Spleen (tissue), 11 donors: ENCODE measurements around the gene AGMO. TPM values are rescaled to one million over a fixed set of nuclear protein-coding genes. Genes with fewer than 3 reads are reported as not detected.

Experiments used
- DNase-seq: peaks from one replicate; pipeline ENCODE4 v3.0.0-alpha.2; 2020
- H3K27ac ChIP-seq, 8 donors: fragments of 200-600 bp; sonication (generic) in 7 of 8; 1 replicate in 4 of 8; 2 replicates in 4 of 8; pipeline versions ENCODE4 v1.5.0 to v1.8.0; 2016 to 2021; ENCODE audit warnings: inconsistent platforms in 4 of 8, mild to moderate bottlenecking in 4 of 8, moderate library complexity in 1 of 8
- H3K27me3 ChIP-seq, 7 donors: fragments of 200-600 bp; sonication (generic) in 6 of 7; replicated peaks in 1 of 7; 1 replicate in 4 of 7; 2 replicates in 3 of 7; pipeline versions ENCODE4 v1.5.0 to v1.8.0; 2016 to 2021; ENCODE audit warnings: inconsistent platforms in 3 of 7, mild to moderate bottlenecking in 1 of 7
- H3K36me3 ChIP-seq, 6 donors: fragments of 200-600 bp; sonication (generic) in 5 of 6; 1 replicate in 4 of 6; 2 replicates in 2 of 6; pipeline versions ENCODE4 v1.5.0 to v1.8.0; 2016 to 2021; ENCODE audit warnings: inconsistent platforms in 2 of 6
- H3K4me1 ChIP-seq, 6 donors: fragments of 200-600 bp; sonication (generic) in 5 of 6; 1 replicate in 3 of 6; 2 replicates in 3 of 6; pipeline versions ENCODE4 v1.5.0 to v1.8.0; 2016 to 2021; ENCODE audit warnings: inconsistent platforms in 3 of 6
- H3K4me3 ChIP-seq, 8 donors: fragments of 200-600 bp; sonication (generic) in 7 of 8; 1 replicate in 4 of 8; 2 replicates in 4 of 8; pipeline versions ENCODE4 v1.5.0 to v1.8.0; 2016 to 2021; ENCODE audit warnings: inconsistent platforms in 4 of 8, mild to moderate bottlenecking in 4 of 8, moderate library complexity in 2 of 8
- H3K9me3 ChIP-seq, 8 donors: fragments of 200-600 bp; sonication (generic) in 7 of 8; 1 replicate in 4 of 8; 2 replicates in 4 of 8; pipeline versions ENCODE4 v1.5.0 to v1.8.0; 2016 to 2021; ENCODE audit warnings: inconsistent platforms in 4 of 8
- CTCF ChIP-seq, 11 experiments: fragments of 200-600 bp in 7 of 11; fragments of 450-650 bp in 4 of 11; sonication (generic) in 4 of 11; IDR thresholded peaks in 8 of 11; conservative IDR thresholded peaks in 3 of 11; 1 replicate in 7 of 11; 2 replicates in 4 of 11; pipeline versions ENCODE4 v1.4.0 to v1.8.0; 2016 to 2021; ENCODE audit warnings: antibody characterized with exemption in 11 of 11, inconsistent platforms in 4 of 11, mild to moderate bottlenecking in 1 of 11
- POLR2A ChIP-seq, 3 donors: fragments of 450-650 bp; IDR thresholded peaks; one replicate each; pipeline ENCODE4 v1.5.1; 2017; ENCODE audit warnings: antibody characterized with exemption in 3 of 3, mild to moderate bottlenecking in 1 of 3
- POLR2AphosphoS5 ChIP-seq, 3 donors: sonication (generic); formaldehyde crosslinking; IDR thresholded peaks; one replicate each; pipeline ENCODE4 v1.5.1; 2017; ENCODE audit warnings: antibody characterized with exemption in 3 of 3
- WGBS, 5 donors: extraction: QIAGEN DNeasy Blood & Tissue Kit in 3 of 5; methylation state at CpG; one replicate each; pipeline versions ENCODE4 v1.1.5 to v1.1.7; 2013 to 2018; 5-methylcytosine and 5-hydroxymethylcytosine counted together
- intact Hi-C: fragments of 100-400 bp; cut with DNase I; formaldehyde crosslinking; loops from one replicate; pipeline ENCODE4 v1.15.0; 2023; ENCODE audit warnings: low total_unique reads
- polyA plus RNA-seq, 3 donors: library from polyadenylated mRNA; stranded (reverse); fragments of 200-250 nt; gene quantifications; one replicate each; pipeline ENCODE4 v1.2.1, GENCODE V29; 2013
- total RNA-seq, 7 donors: library from RNA; depleted of rRNA in 3 of 7; stranded (reverse); fragments of >200 nt in 3 of 7; fragmentation: NEBNext Ultra II Directional in 4 of 7; extraction: Animal tissue kit (Norgen Biotek cat#: 25700) in 4 of 7; gene quantifications; one replicate each; pipeline versions ENCODE4 v1.1.0 to v1.2.1, GENCODE V29; 2016 to 2021
- donor health status: healthy with polysubstance abuse.
- donor health status: DM: no; HTN: no; CAD: no; lungs with moderate emphysema.
- donor health status: DM: no; HTN: no; CAD: no.
- donor health status: Bipolar disorder and iron deficiency.
- donor health status: healthy.
- donor health status: DM: no; HTN: no; CAD: no.
- donor health status: DM: yes; HTN: yes; CAD: no.

The AGMO gene
- total and polyA plus RNA-seq, 10 donors = 0.02 to 0.03 (median 0.03) TPM; not detected in 7

- no peak for TF ChIP-seq CTCF (IDR thresholded peaks at IDR 0.05 in 8 of 11, conservative IDR thresholded peaks at IDR 0.05 in 3 of 11)
- TF ChIP-seq POLR2A (IDR thresholded peaks at IDR 0.05) = no peak
- TF ChIP-seq POLR2AphosphoS5 (IDR thresholded peaks at IDR 0.05) = no peak
Observed at GRCh38 chr7:15558756-15559155, 3.1 kb downstream of the AGMO start.

GRCh38 chr7:15557686-15558085 lies 4.1 kb downstream of the AGMO start:
- H3K27me3 ChIP-seq = no peaks in the 10 kb centered on the region
- H3K4me3 ChIP-seq = no peak overlapping the region
- no peak for DNase-seq
- intact Hi-C loops = no loop called here
- no peak overlapping the region for H3K27ac ChIP-seq
- peaks cover 0 to 4% (median 0%) of the 10 kb centered on the region in 8 donors for H3K9me3 ChIP-seq
- H3K36me3 ChIP-seq = no peaks in the 10 kb centered on the region
- TF ChIP-seq POLR2AphosphoS5 (IDR thresholded peaks at IDR 0.05) = no peak
- TF ChIP-seq CTCF (IDR thresholded peaks at IDR 0.05 in 8 of 11, conservative IDR thresholded peaks at IDR 0.05 in 3 of 11) = no peak
- no peak for TF ChIP-seq POLR2A (IDR thresholded peaks at IDR 0.05)
- H3K4me1 ChIP-seq = no peaks in the 10 kb centered on the region

More at GRCh38 chr7:15558756-15559155, 3.1 kb downstream of the AGMO start:
- Histone ChIP-seq H3K36me3 (no peaks in the 10 kb centered on the region), H3K4me1 (no peaks in the 10 kb centered on the region), H3K9me3 (peaks cover 0 to 4% (median 0%) of the 10 kb centered on the region in 8 donors), H3K27me3 (no peaks in the 10 kb centered on the region), H3K27ac (no peak overlapping the region), H3K4me3 (no peak overlapping the region)
- 80 to 86% (median 84%) methylated on average over 2 of the region's 2 CpGs for WGBS, 5 donors
- no peak for DNase-seq
- intact Hi-C loops = no loop called here

GRCh38 chr7:15557186-15557585 lies 4.6 kb downstream of the AGMO start:
- peaks cover 0 to 4% (median 0%) of the 10 kb centered on the region in 8 donors for H3K9me3 ChIP-seq
- no peak for DNase-seq
- TF ChIP-seq POLR2A (IDR thresholded peaks at IDR 0.05) = no peak
- intact Hi-C loops = no loop called here
- no peaks in the 10 kb centered on the region for H3K36me3 ChIP-seq
- 83 to 91% (median 85%) methylated on average over 8 of the region's 8 CpGs for WGBS, 5 donors
- H3K4me3 ChIP-seq = no peak overlapping the region
- no peak overlapping the region for H3K27ac ChIP-seq
- no peaks in the 10 kb centered on the region for H3K27me3 ChIP-seq
- no peaks in the 10 kb centered on the region for H3K4me1 ChIP-seq

- TF ChIP-seq POLR2A (IDR thresholded peaks at IDR 0.05) (no peak), CTCF (IDR thresholded peaks at IDR 0.05 in 8 of 11, conservative IDR thresholded peaks at IDR 0.05 in 3 of 11) (no peak), POLR2AphosphoS5 (IDR thresholded peaks at IDR 0.05) (no peak)
- Histone ChIP-seq H3K36me3 (no peaks in the 10 kb centered on the region), H3K27me3 (no peaks in the 10 kb centered on the region), H3K4me3 (no peak overlapping the region), H3K27ac (no peak overlapping the region), H3K9me3 (no peaks in the 10 kb centered on the region), H3K4me1 (no peaks in the 10 kb centered on the region)
- DNase-seq = no peak
- intact Hi-C loops = no loop called here
- 73 to 89% (median 81%) methylated on average over 4 of the region's 4 CpGs for WGBS, 5 donors
Observed at GRCh38 chr7:15556339-15557105, 5.3 kb downstream of the AGMO start.
